Measurements from ENCODE around the gene ZNF324B. TPM values are rescaled to one million over a fixed set of nuclear protein-coding genes. Genes with fewer than 3 reads are reported as not detected.
"Not testable (repeated sequence)": the region's sequence is repeated elsewhere in the genome, so short reads cannot be mapped to it uniquely, and the experiment has no call there.

Gene ZNF324B
- total and polyA plus RNA-seq, 9 donors: 2.7 to 5.7 (median 3.9) TPM

- H3K36me3 ChIP-seq (ENCODE audit: control insufficient read depth, insufficient read depth, low read length): peaks cover 32% of the 10 kb centered on the region
- DNase-seq: no peak
- H3K4me3 ChIP-seq (ENCODE audit: low read length): no peak overlapping the region
- peaks cover 5% of the 10 kb centered on the region for H3K4me1 ChIP-seq (ENCODE audit: control insufficient read depth, insufficient read depth, low read length)
- 92% methylated on average over 6 of the region's 6 CpGs for WGBS (ENCODE audit: insufficient coverage)
- H3K27ac ChIP-seq (ENCODE audit: low read length): no peak overlapping the region
- peaks cover 6% of the 10 kb centered on the region for H3K27me3 ChIP-seq (ENCODE audit: control insufficient read depth, insufficient read depth, low read length)
- H3K9me3 ChIP-seq (replicated peaks; ENCODE audit: control insufficient read depth, low read depth, low read length): no peaks in the 10 kb centered on the region
Observed at GRCh38 chr19:58453743-58454142, 2.3 kb downstream of the ZNF324B start.

- Histone ChIP-seq H3K27ac (ENCODE audit: low read length) (no peak overlapping the region), H3K36me3 (ENCODE audit: control insufficient read depth, insufficient read depth, low read length) (peaks cover 34% of the 10 kb centered on the region), H3K4me3 (ENCODE audit: low read length) (no peak overlapping the region), H3K9me3 (replicated peaks; ENCODE audit: control insufficient read depth, low read depth, low read length) (no peaks in the 10 kb centered on the region), H3K4me1 (ENCODE audit: control insufficient read depth, insufficient read depth, low read length) (peaks cover 5% of the 10 kb centered on the region), H3K27me3 (ENCODE audit: control insufficient read depth, insufficient read depth, low read length) (no peaks in the 10 kb centered on the region)
- no peak for DNase-seq
- 92% methylated on average over 14 of the region's 21 CpGs for WGBS (ENCODE audit: insufficient coverage)
Observed at GRCh38 chr19:58455306-58455705, 3.9 kb downstream of the ZNF324B start.

GRCh38 chr19:58456111-58456510, 4.7 kb downstream of the ZNF324B start:
- H3K36me3 ChIP-seq (ENCODE audit: control insufficient read depth, insufficient read depth, low read length): peaks cover 34% of the 10 kb centered on the region
- no peaks in the 10 kb centered on the region for H3K9me3 ChIP-seq (replicated peaks; ENCODE audit: control insufficient read depth, low read depth, low read length)
- H3K27ac ChIP-seq (ENCODE audit: low read length): no peak overlapping the region
- WGBS (ENCODE audit: insufficient coverage): 96% methylated on average over 19 of the region's 35 CpGs
- no peak overlapping the region for H3K4me3 ChIP-seq (ENCODE audit: low read length)
- no peaks in the 10 kb centered on the region for H3K27me3 ChIP-seq (ENCODE audit: control insufficient read depth, insufficient read depth, low read length)
- no peak for DNase-seq
- peaks cover 1% of the 10 kb centered on the region for H3K4me1 ChIP-seq (ENCODE audit: control insufficient read depth, insufficient read depth, low read length)

- 80% methylated on average over 1 of the region's 2 CpGs for WGBS (ENCODE audit: insufficient coverage)
- no peak overlapping the region for H3K4me3 ChIP-seq (ENCODE audit: low read length)
- H3K4me1 ChIP-seq (ENCODE audit: control insufficient read depth, insufficient read depth, low read length): no peaks in the 10 kb centered on the region
- no peaks in the 10 kb centered on the region for H3K27me3 ChIP-seq (ENCODE audit: control insufficient read depth, insufficient read depth, low read length)
- H3K9me3 ChIP-seq (replicated peaks; ENCODE audit: control insufficient read depth, low read depth, low read length): no peaks in the 10 kb centered on the region
- no peak for DNase-seq
- H3K27ac ChIP-seq (ENCODE audit: low read length): no peak overlapping the region
- peaks cover 18% of the 10 kb centered on the region for H3K36me3 ChIP-seq (ENCODE audit: control insufficient read depth, insufficient read depth, low read length)
Observed at GRCh38 chr19:58460039-58460438, 8.6 kb downstream of the ZNF324B start.

GRCh38 chr19:58466089-58466759, 14.8 kb downstream of the ZNF324B start:
- H3K27me3 ChIP-seq (ENCODE audit: control insufficient read depth, insufficient read depth, low read length): no peaks in the 10 kb centered on the region
- H3K4me3 ChIP-seq (ENCODE audit: low read length): peak overlapping the region; percentile 72
- H3K4me1 ChIP-seq (ENCODE audit: control insufficient read depth, insufficient read depth, low read length): peaks cover 14% of the 10 kb centered on the region
- no peak overlapping the region for H3K27ac ChIP-seq (ENCODE audit: low read length)
- peaks cover 18% of the 10 kb centered on the region for H3K36me3 ChIP-seq (ENCODE audit: control insufficient read depth, insufficient read depth, low read length)
- 30% methylated on average over 15 of the region's 20 CpGs for WGBS (ENCODE audit: insufficient coverage)
- H3K9me3 ChIP-seq (replicated peaks; ENCODE audit: control insufficient read depth, low read depth, low read length): no peaks in the 10 kb centered on the region
- DNase-seq: no peak

- H3K9me3 ChIP-seq (replicated peaks; ENCODE audit: control insufficient read depth, low read depth, low read length): no peaks in the 10 kb centered on the region
- H3K27ac ChIP-seq (ENCODE audit: low read length): peak within 1 kb of the TSS; percentile 42
- DNase-seq: peak; percentile 99
- under 1% methylated on average over 82 of the region's 92 CpGs for WGBS (ENCODE audit: insufficient coverage)
- H3K36me3 ChIP-seq (ENCODE audit: control insufficient read depth, insufficient read depth, low read length): peaks cover 22% of the 10 kb centered on the region
- no peaks in the 10 kb centered on the region for H3K27me3 ChIP-seq (ENCODE audit: control insufficient read depth, insufficient read depth, low read length)
- peak within 1 kb of the TSS; percentile 72 for H3K4me3 ChIP-seq (ENCODE audit: low read length)
- H3K4me1 ChIP-seq (ENCODE audit: control insufficient read depth, insufficient read depth, low read length): peaks cover 14% of the 10 kb centered on the region
Observed at GRCh38 chr19:58466760-58467589, 15.6 kb downstream of the ZNF324B start, which contains the start of gene ZNF324. ZNF324 (plus strand) TSS chr19:58467080; CDS start chr19:58469186, 2,106 bp downstream.

- peaks cover 14% of the 10 kb centered on the region for H3K4me1 ChIP-seq (ENCODE audit: control insufficient read depth, insufficient read depth, low read length)
- 56% methylated on average over 5 of the region's 5 CpGs for WGBS (ENCODE audit: insufficient coverage)
- no peaks in the 10 kb centered on the region for H3K27me3 ChIP-seq (ENCODE audit: control insufficient read depth, insufficient read depth, low read length)
- DNase-seq: no peak
- no peaks in the 10 kb centered on the region for H3K9me3 ChIP-seq (replicated peaks; ENCODE audit: control insufficient read depth, low read depth, low read length)
- no peak overlapping the region for H3K4me3 ChIP-seq (ENCODE audit: low read length)
- no peak overlapping the region for H3K27ac ChIP-seq (ENCODE audit: low read length)
- peaks cover 34% of the 10 kb centered on the region for H3K36me3 ChIP-seq (ENCODE audit: control insufficient read depth, insufficient read depth, low read length)
Observed at GRCh38 chr19:58468216-58468839, 16.9 kb downstream of the ZNF324B start.

- Histone ChIP-seq H3K27ac (ENCODE audit: low read length) (no peak overlapping the region), H3K27me3 (ENCODE audit: control insufficient read depth, insufficient read depth, low read length) (no peaks in the 10 kb centered on the region), H3K4me3 (ENCODE audit: low read length) (no peak overlapping the region), H3K36me3 (ENCODE audit: control insufficient read depth, insufficient read depth, low read length) (peaks cover 41% of the 10 kb centered on the region), H3K4me1 (ENCODE audit: control insufficient read depth, insufficient read depth, low read length) (peaks cover 14% of the 10 kb centered on the region), H3K9me3 (replicated peaks; ENCODE audit: control insufficient read depth, low read depth, low read length) (no peaks in the 10 kb centered on the region)
- DNase-seq: no peak
- 90% methylated on average over 11 of the region's 17 CpGs for WGBS (ENCODE audit: insufficient coverage)
Observed at GRCh38 chr19:58469241-58470013, 18.0 kb downstream of the ZNF324B start.

GRCh38 chr19:58470837-58471543, 19.6 kb downstream of the ZNF324B start:
- Histone ChIP-seq H3K4me1 (ENCODE audit: control insufficient read depth, insufficient read depth, low read length) (peaks cover 22% of the 10 kb centered on the region), H3K36me3 (ENCODE audit: control insufficient read depth, insufficient read depth, low read length) (peaks cover 41% of the 10 kb centered on the region)
- not testable (repeated sequence) for DNase-seq; H3K9me3 ChIP-seq (replicated peaks; ENCODE audit: control insufficient read depth, low read depth, low read length); H3K4me3 ChIP-seq (ENCODE audit: low read length); H3K27ac ChIP-seq (ENCODE audit: low read length); H3K27me3 ChIP-seq (ENCODE audit: control insufficient read depth, insufficient read depth, low read length)
- 92% methylated on average over 13 of the region's 53 CpGs for WGBS (ENCODE audit: insufficient coverage)

Data from muscle of leg (tissue), 11 donors.